Stimulated activated CD4-positive, alpha-beta T cell treated with anti-CD3 and anti-CD28 coated beads, Interleukin-1b, Interleukin-23, amount 100 ng/mL, for 48 hours (primary cell): ENCODE data around the gene ALPL.
"Not testable (repeated sequence)": the region's sequence is repeated elsewhere in the genome, so short reads cannot be mapped to it uniquely, and the experiment has no call there.

Experiments
- DNase-seq: peaks from one replicate; pipeline ENCODE4 v3.0.0-alpha.2; 2020

The ALPL gene

GRCh38 chr1:21508580-21509350 lies 458 bp upstream of the ALPL start:
- DNase-seq, result peak; percentile 61

- DNase-seq, result no peak
These were observed 880 bp downstream of the ALPL start for GRCh38 chr1:21510113-21510493.

GRCh38 chr1:21510885-21511578 lies 1.8 kb downstream of the ALPL start:
- DNase-seq, result no peak

- DNase-seq, result no peak
These were observed 2.6 kb downstream of the ALPL start for GRCh38 chr1:21511579-21512522.

GRCh38 chr1:21514245-21514644 lies 5.0 kb downstream of the ALPL start:
- DNase-seq, result no peak

- DNase-seq, result no peak
These were observed 8.0 kb downstream of the ALPL start for GRCh38 chr1:21517161-21517589.

GRCh38 chr1:21517660-21518480 lies 8.6 kb downstream of the ALPL start:
- DNase-seq, result no peak

GRCh38 chr1:21518774-21519455 lies 9.7 kb downstream of the ALPL start:
- no peak for DNase-seq

GRCh38 chr1:21519486-21520070 lies 10.4 kb downstream of the ALPL start:
- not testable (repeated sequence) for DNase-seq

GRCh38 chr1:21520899-21521716 lies 11.9 kb downstream of the ALPL start:
- DNase-seq, result no peak

GRCh38 chr1:21521717-21522060 lies 12.5 kb downstream of the ALPL start:
- no peak for DNase-seq

- DNase-seq, result no peak
These were observed 13.4 kb downstream of the ALPL start for GRCh38 chr1:21522525-21523038.

- DNase-seq, result no peak
These were observed 14.1 kb downstream of the ALPL start for GRCh38 chr1:21523297-21523813.

- DNase-seq, result no peak
These were observed 15.0 kb downstream of the ALPL start for GRCh38 chr1:21524220-21524619.

- DNase-seq, result no peak
These were observed 15.6 kb downstream of the ALPL start for GRCh38 chr1:21524686-21525339.

- no peak for DNase-seq
These were observed 16.1 kb downstream of the ALPL start for GRCh38 chr1:21525340-21525717.

GRCh38 chr1:21526441-21526840 lies 17.2 kb downstream of the ALPL start:
- no peak for DNase-seq

- DNase-seq, result no peak
These were observed 21.3 kb downstream of the ALPL start for GRCh38 chr1:21530368-21531016.

GRCh38 chr1:21531241-21531640 lies 22.0 kb downstream of the ALPL start:
- no peak for DNase-seq
